WERI-Rb-1 (cell line): ENCODE measurements around the gene RPL18A.

ENCODE experiments used
- DNase-seq: peaks from one replicate; pipeline ENCODE4 v3.0.0-alpha.2; 2020
- H3K27ac ChIP-seq: fragments of 250-450 bp; sonication (Bioruptor Pico); 2 replicates; pipeline ENCODE4 v1.5.1; 2020; ENCODE audit warnings: mild to moderate bottlenecking, moderate library complexity
- H3K27me3 ChIP-seq: fragments of 250-450 bp; sonication (Bioruptor Pico); 2 replicates; pipeline ENCODE4 v1.5.1; 2021; ENCODE audit warnings: mild to moderate bottlenecking, low read depth, moderate library complexity; ENCODE audit not compliant: insufficient read depth, severe bottlenecking
- H3K36me3 ChIP-seq: fragments of 250-450 bp; sonication (Bioruptor Pico); 2 replicates; pipeline ENCODE4 v1.5.1; 2020; ENCODE audit warnings: mild to moderate bottlenecking, moderate library complexity
- H3K4me3 ChIP-seq: 2 replicates; pipeline ENCODE4 v1.5.1; 2011; ENCODE audit warnings: low read depth, mild to moderate bottlenecking, control low read depth, low read length
- H3K9me3 ChIP-seq: fragments of 250-450 bp; sonication (Bioruptor Pico); 2 replicates; pipeline ENCODE4 v1.5.1; 2021; ENCODE audit warnings: mild to moderate bottlenecking, moderate library complexity; ENCODE audit not compliant: severe bottlenecking
- TF ChIP-seq, protein P1 (sequence below): IDR thresholded peaks from 2 replicates; pipeline ENCODE4 v1.5.1; 2011; ENCODE audit warnings: low read depth, mild to moderate bottlenecking, control low read depth, inconsistent platforms, low read length

RPL18A gene

DNA sequence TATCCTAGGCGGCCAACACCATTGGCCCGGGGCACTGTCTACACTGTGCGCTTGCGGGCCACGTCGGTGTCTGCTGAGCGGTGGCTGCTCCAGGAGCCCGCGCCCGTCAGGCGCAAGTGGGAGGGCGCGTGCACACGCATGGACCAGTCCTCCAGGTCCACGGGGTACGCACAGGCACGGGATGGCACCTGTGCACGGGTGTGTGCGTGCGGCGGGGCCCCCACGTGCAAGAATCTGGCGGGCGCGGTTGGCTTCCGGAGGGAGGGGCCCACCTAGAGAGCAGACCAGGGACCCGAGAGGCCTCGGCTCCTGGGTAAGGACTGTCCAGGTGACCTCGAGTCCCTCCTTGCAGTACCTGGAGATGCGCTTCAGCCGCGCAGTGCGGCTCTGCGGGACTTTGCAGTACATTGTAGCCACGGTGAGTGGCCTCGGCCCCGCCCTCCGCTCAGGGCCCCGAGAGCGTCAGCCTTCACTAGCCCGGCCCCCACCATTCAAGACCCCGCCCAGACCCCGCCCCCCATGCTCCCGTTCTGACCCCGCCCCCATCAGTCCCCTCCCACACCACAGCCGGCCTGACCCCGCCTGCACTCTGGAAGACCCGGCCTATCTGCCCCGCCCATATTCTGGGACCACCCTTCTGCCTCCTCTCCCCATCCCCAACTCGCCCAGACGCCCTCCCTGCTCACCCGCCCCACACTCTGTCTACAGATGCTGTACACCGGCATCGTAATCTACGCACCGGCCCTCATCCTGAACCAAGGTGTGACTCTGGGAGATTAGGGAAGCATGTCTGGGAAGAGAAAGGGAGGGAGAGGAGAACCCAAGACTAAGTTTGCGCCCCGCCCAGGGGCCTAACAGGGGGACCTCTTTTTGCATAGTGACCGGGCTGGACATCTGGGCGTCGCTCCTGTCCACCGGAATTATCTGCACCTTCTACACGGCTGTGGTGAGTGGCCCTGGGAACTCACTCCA is 14.4 kb downstream of the RPL18A start:
- peak; percentile 30 for DNase-seq
- no peaks in the 10 kb centered on the region for H3K27me3 ChIP-seq
- TF ChIP-seq, protein P1, sequence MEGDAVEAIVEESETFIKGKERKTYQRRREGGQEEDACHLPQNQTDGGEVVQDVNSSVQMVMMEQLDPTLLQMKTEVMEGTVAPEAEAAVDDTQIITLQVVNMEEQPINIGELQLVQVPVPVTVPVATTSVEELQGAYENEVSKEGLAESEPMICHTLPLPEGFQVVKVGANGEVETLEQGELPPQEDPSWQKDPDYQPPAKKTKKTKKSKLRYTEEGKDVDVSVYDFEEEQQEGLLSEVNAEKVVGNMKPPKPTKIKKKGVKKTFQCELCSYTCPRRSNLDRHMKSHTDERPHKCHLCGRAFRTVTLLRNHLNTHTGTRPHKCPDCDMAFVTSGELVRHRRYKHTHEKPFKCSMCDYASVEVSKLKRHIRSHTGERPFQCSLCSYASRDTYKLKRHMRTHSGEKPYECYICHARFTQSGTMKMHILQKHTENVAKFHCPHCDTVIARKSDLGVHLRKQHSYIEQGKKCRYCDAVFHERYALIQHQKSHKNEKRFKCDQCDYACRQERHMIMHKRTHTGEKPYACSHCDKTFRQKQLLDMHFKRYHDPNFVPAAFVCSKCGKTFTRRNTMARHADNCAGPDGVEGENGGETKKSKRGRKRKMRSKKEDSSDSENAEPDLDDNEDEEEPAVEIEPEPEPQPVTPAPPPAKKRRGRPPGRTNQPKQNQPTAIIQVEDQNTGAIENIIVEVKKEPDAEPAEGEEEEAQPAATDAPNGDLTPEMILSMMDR: no peak
- H3K9me3 ChIP-seq: no peaks in the 10 kb centered on the region
- no peaks in the 10 kb centered on the region for H3K36me3 ChIP-seq
- no peak overlapping the region for H3K27ac ChIP-seq
- H3K4me3 ChIP-seq: no peak overlapping the region

DNA sequence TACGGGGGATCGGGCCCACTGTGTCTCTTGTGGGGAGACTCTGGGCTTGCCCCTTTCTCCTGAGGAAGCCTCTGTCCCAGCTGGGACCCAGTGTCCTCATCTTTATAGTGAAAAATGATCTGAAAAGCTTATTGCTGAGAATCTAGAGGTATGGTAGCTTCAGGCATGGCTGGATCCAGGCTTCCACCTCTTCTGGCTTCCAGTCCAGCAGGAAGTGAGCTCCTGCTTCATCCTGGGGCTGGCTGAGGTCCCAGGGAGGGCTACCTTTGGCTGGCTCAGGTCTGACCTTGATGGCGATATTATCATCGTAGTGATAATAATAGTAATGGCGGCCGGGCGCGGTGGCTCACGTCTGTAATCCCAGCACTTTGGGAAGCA is 15.0 kb downstream of the RPL18A start:
- Histone ChIP-seq H3K27ac (no peak overlapping the region), H3K4me3 (no peak overlapping the region), H3K9me3 (no peaks in the 10 kb centered on the region), H3K36me3 (no peaks in the 10 kb centered on the region), H3K27me3 (no peaks in the 10 kb centered on the region)
- no peak for DNase-seq
- TF ChIP-seq, protein P1: no peak

DNA sequence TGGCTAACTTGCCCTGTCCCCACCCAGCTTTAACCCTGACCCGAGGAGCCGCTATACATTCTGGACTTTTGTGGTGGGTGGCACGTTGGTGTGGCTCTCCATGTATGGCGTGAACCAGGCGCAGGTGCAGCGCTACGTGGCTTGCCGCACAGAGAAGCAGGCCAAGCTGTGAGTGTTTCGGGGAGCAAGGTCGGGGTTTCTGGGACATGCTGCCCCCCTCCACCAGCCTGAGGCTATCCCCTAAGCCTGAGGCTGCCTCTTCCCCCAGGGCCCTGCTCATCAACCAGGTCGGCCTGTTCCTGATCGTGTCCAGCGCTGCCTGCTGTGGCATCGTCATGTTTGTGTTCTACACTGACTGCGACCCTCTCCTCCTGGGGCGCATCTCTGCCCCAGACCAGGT is 18.0 kb downstream of the RPL18A start:
- Histone ChIP-seq H3K4me3 (no peak overlapping the region), H3K27me3 (no peaks in the 10 kb centered on the region), H3K9me3 (no peaks in the 10 kb centered on the region), H3K36me3 (no peaks in the 10 kb centered on the region), H3K27ac (no peak overlapping the region)
- no peak for DNase-seq
- TF ChIP-seq, protein P1: no peak

DNA sequence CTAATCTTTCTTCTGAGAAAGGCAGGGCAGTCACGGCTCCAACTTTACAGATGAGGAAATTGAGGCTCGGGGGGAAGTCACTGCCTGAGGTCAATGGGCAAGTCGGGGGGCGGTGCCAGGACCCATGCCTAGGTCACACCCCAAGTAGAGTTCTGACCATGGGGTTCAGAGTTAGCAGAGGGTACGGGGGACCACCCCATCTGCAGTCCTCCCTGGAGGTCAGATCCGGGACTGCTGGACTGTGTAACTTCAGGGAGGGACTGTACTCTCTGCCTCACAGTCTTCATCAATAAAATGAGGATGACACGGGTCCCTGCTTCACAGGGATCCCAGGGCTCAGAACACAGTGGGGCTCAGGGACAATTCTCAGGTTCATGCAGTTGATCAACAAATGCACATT is 19.8 kb downstream of the RPL18A start:
- TF ChIP-seq, protein P1: no peak
- Histone ChIP-seq H3K9me3 (no peaks in the 10 kb centered on the region), H3K27me3 (no peaks in the 10 kb centered on the region), H3K36me3 (no peaks in the 10 kb centered on the region), H3K4me3 (no peak overlapping the region), H3K27ac (no peak overlapping the region)
- DNase-seq: no peak

DNA sequence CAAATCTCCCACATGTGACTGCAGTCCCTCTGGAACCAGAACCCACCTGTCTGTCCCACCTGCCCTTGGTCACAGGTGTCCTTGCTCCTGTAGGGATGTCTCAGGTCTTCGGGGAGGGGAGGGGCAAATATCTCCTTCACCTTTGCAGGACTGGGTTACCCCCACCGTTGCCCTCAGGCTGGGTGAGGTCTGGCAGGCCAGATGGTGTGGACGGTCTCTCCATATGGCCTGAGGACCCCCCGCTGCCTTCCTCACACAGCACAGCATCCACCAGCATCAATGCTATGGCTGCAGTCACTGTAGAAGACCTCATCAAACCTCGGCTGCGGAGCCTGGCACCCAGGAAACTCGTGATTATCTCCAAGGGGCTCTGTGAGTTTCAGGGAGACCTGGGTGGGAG is 22.0 kb downstream of the RPL18A start:
- Histone ChIP-seq H3K36me3 (no peaks in the 10 kb centered on the region), H3K27me3 (no peaks in the 10 kb centered on the region), H3K4me3 (no peak overlapping the region), H3K9me3 (no peaks in the 10 kb centered on the region), H3K27ac (peak overlapping the region; percentile 62)
- DNase-seq: peak; percentile 84
- TF ChIP-seq, protein P1: no peak
